LNCaP clone FGC (cell line): ENCODE results near the gene CRYBG1.

Experiments
- DNase-seq: peaks from one replicate; pipeline ENCODE4 v3.0.0-alpha.2; 2011; ENCODE audit warnings: low read depth
- H3K4me3 ChIP-seq: 2 replicates; pipeline ENCODE4 v1.5.1; 2011; ENCODE audit warnings: mild to moderate bottlenecking, low read depth, low read length, control low read depth
- CTCF ChIP-seq: IDR thresholded peaks from 2 replicates; pipeline ENCODE4 v1.5.1; 2012; ENCODE audit warnings: mild to moderate bottlenecking; ENCODE audit not compliant: control insufficient read depth, insufficient read depth; ENCODE audit errors: extremely low read depth

CRYBG1 gene

GRCh38 chr6:106591111-106591825 is 230.8 kb downstream of the CRYBG1 start:
- no peak for DNase-seq
- no peak for TF ChIP-seq CTCF
- H3K4me3 ChIP-seq, result no peak overlapping the region

GRCh38 chr6:106599440-106599839 is 238.9 kb downstream of the CRYBG1 start:
- no peak for TF ChIP-seq CTCF
- DNase-seq, result no peak
- H3K4me3 ChIP-seq, result no peak overlapping the region

GRCh38 chr6:106600329-106600728 is 239.8 kb downstream of the CRYBG1 start:
- DNase-seq, result no peak
- no peak for TF ChIP-seq CTCF
- no peak overlapping the region for H3K4me3 ChIP-seq

GRCh38 chr6:106608080-106608668 is 247.7 kb downstream of the CRYBG1 start:
- peak; percentile 30 for DNase-seq

GRCh38 chr6:106609699-106610098 is 249.2 kb downstream of the CRYBG1 start:
- TF ChIP-seq CTCF, result peak; percentile 38
- H3K4me3 ChIP-seq, result no peak overlapping the region
- DNase-seq, result no peak

More at GRCh38 chr6:106608080-106608668, 247.7 kb downstream of the CRYBG1 start:
- peak; percentile 52 for TF ChIP-seq CTCF
- H3K4me3 ChIP-seq, result no peak overlapping the region

GRCh38 chr6:106611030-106611429 is 250.5 kb downstream of the CRYBG1 start:
- no peak for TF ChIP-seq CTCF
- no peak for DNase-seq
- no peak overlapping the region for H3K4me3 ChIP-seq
